GM12873 (cell line): ENCODE results near the gene SLC12A5.

Experiments
- CTCF ChIP-seq: IDR thresholded peaks from 2 replicates; pipeline ENCODE4 v1.5.1; 2012; ENCODE audit warnings: low read depth, mild to moderate bottlenecking, moderate library complexity, low read length, control low read depth; ENCODE audit not compliant: insufficient read depth; ENCODE audit errors: missing control alignments

SLC12A5 gene

GRCh38 chr20:46010491-46011391, 18.3 kb upstream of the SLC12A5 start:
- no peak for TF ChIP-seq CTCF

GRCh38 chr20:46011631-46012482, 17.2 kb upstream of the SLC12A5 start:
- peak; percentile 64 for TF ChIP-seq CTCF

GRCh38 chr20:46012921-46013320, 16.1 kb upstream of the SLC12A5 start:
- no peak for TF ChIP-seq CTCF

- TF ChIP-seq CTCF = no peak
Measured at GRCh38 chr20:46013322-46013828, 15.6 kb upstream of the SLC12A5 start.

- TF ChIP-seq CTCF = peak; percentile 77
Measured at GRCh38 chr20:46013829-46014516, 15.0 kb upstream of the SLC12A5 start.

GRCh38 chr20:46014517-46015396, 14.3 kb upstream of the SLC12A5 start:
- TF ChIP-seq CTCF = no peak
